ENCODE measurements around the gene ABCF2. TPM values are rescaled to one million over a fixed set of nuclear protein-coding genes. Genes with fewer than 3 reads are reported as not detected.

ABCF2 gene
- total and polyA plus RNA-seq, 10 of the 15 experiments (the other 5 are each of a cell fraction or from before 2014, with no cell fraction given): 29.3 to 76.3 (median 57.1) TPM

DNA sequence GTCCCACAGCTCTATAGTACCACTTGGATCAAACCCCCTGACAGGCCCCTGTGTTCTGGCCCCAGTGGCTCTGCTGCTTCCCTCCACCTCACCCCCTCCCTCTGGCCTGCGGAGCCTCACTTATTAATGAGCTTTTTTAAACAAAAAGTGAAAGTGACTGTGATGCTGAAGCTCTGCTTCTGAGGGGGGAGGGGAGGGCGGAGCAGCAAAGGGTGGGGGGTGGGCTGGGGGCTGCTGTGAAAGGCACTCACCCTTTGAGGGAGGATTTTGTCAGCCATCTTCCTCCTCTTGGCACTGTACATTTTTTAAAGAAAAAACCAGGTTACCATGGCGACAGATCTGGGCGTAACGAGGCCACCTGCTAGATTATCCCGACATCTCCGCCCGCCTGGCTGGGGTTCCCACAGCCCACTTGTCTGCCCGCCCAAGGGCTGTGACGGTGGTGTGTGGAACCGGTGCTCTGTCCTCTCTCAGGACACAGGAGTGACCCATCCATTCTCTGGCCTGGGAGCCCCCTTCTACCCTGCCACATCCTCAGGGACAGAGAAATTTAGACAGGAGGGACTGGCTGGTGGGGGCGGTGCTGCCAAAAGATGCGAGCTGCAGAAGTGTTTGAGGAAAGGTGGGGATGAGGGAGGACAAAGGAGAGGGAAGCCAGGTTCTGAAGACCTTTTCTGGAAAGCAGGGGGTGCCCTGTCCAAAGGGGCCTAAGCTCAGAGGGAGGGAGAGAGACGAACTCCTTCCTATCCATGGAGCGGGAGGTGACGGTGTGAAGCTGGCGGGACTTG lies 16.6 kb upstream of the ABCF2 start:
- Histone ChIP-seq H3K79me2 (ENCODE audit: control insufficient read depth, insufficient read depth, low read length) (no peaks in the 10 kb centered on the region), H3K27ac (ENCODE audit: control insufficient read depth, insufficient read depth) (no peak overlapping the region), H3K9me3 (replicated peaks; ENCODE audit: control insufficient read depth, insufficient read depth, low read length) (no peaks in the 10 kb centered on the region), H4K20me1 (ENCODE audit: control insufficient read depth, insufficient read depth) (no peaks in the 10 kb centered on the region), H3K9ac (ENCODE audit: control insufficient read depth, insufficient read depth, low read length) (peak overlapping the region; percentile 26), H3K36me3 (ENCODE audit: control insufficient read depth in 2 of 2, insufficient read depth in 2 of 2, low read length in 1 of 2) (peaks cover 0 to 3% of the 10 kb centered on the region in 2 experiments; a peak in 1 of 4 replicates), H3K4me1 (ENCODE audit: control insufficient read depth, insufficient read depth, low read length) (peaks cover 16% of the 10 kb centered on the region), H3K4me3 (peak overlapping the region; percentile 53), H3K4me2 (ENCODE audit: control insufficient read depth, insufficient read depth) (peak overlapping the region; percentile 80), H3K27me3 (replicated peaks in 1 of 2; ENCODE audit: control insufficient read depth in 2 of 2, insufficient read depth in 2 of 2, low read length in 1 of 2) (peaks cover 15 to 24% of the 10 kb centered on the region in 2 experiments), H2AFZ (ENCODE audit: control insufficient read depth, low read depth, low read length) (peak overlapping the region; percentile 54)
- in situ Hi-C loops (cut with MboI): no loop called here
- no TSS peak for BruUV-seq (replicated peaks)
- RAD21 ChIA-PET (ENCODE audit: unreplicated experiment): interaction anchor here (0.9 to 2.6 kb wide), 5 partner anchors 11 to 119 kb away, joined by 4 to 17 read pairs (median 11); partner anchors contain the start of genes ABCF2 and CHPF2
- CTCF ChIA-PET: interaction anchor here (0.6 to 5.3 kb wide), 44 partner anchors 9 to 417 kb away, joined by 3 to 56 read pairs (median 4); partner anchors contain the start of genes ABCB8, ABCF2, ASB10 and CHPF2
- 8% methylated on average over 16 of the region's 17 CpGs for WGBS (ENCODE audit: insufficient coverage, insufficient replicate concordance, low lambda C conversion rate, missing lambda C conversion rate)
- FAIRE-seq: peak; percentile 47
- ATAC-seq: peak; percentile 50
- POLR2A ChIA-PET: interaction anchor here (1.0 to 1.5 kb wide), 4 partner anchors 9 to 16 kb away, joined by 3 to 5 read pairs (median 4); partner anchors contain the start of genes ABCF2 and CHPF2
- DNase-seq (ENCODE audit: low read depth, low spot score): no peak
- SMC1A ChIA-PET (ENCODE audit: uncharacterized antibody, unreplicated experiment): interaction anchor here (1.2 to 3.4 kb wide), 7 partner anchors 10 to 120 kb away, joined by 3 to 24 read pairs (median 9); partner anchors contain the start of genes ABCF2 and CHPF2
- intact Hi-C loops (cut with micrococcal nuclease; ENCODE audit: unreplicated experiment): loop anchor here (5.0 kb wide), 1 partner anchor 71 kb away; no protein-coding TSS in a partner anchor
- TF ChIP-seq CREB1 (IDR thresholded peaks at IDR 0.05; ENCODE audit: low read depth) (0 out of 2 replicates have a peak, but pooled peaks have one; percentile 8), ZNF24 (IDR thresholded peaks at IDR 0.05) (no peak), TCF3 (IDR thresholded peaks at IDR 0.05; ENCODE audit: borderline replicate concordance, insufficient read depth, low read depth, low read length) (0 out of 2 replicates have a peak, but pooled peaks have one; percentile 5), BCL11A (IDR thresholded peaks at IDR 0.05; ENCODE audit: low read depth, low read length) (peak; percentile 3; the same call in 1 of the 2 replicates), BMI1 (IDR thresholded peaks at IDR 0.05; ENCODE audit: borderline replicate concordance) (peak; percentile 90)
